Measurements from ENCODE around the gene HK2.

Gene HK2

GRCh38 chr2:74937221-74937880, 103.4 kb downstream of the HK2 start:
- DNase-seq (ENCODE audit: low read depth), result no peak
- no peak overlapping the region for H3K4me3 ChIP-seq (ENCODE audit: low read length)
- TF ChIP-seq CTCF (conservative IDR thresholded peaks at IDR 0.05; ENCODE audit: low read depth, low read length), result no peak

DNA sequence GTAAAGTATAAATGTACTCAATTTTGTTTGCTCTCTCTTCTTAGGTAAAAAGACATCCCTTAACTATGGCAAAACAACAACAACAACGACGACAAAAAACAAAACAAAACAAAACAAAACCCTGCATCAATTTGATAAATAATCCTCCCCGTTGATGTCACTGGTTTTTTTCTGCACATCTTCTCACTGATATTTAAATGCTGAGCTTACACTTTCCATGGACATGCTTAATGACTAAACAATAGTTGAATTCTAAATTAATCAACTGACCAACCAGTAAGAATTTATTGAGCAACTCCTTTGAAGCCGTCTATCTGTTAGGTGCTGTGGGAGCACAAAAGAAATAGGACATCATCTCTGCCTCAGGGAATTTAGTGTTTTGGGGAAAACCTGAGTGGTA, 104.3 kb downstream of the HK2 start:
- no peak for DNase-seq (ENCODE audit: low read depth)
- no peak overlapping the region for H3K4me3 ChIP-seq (ENCODE audit: low read length)
- no peak for TF ChIP-seq CTCF (conservative IDR thresholded peaks at IDR 0.05; ENCODE audit: low read depth, low read length)

DNA sequence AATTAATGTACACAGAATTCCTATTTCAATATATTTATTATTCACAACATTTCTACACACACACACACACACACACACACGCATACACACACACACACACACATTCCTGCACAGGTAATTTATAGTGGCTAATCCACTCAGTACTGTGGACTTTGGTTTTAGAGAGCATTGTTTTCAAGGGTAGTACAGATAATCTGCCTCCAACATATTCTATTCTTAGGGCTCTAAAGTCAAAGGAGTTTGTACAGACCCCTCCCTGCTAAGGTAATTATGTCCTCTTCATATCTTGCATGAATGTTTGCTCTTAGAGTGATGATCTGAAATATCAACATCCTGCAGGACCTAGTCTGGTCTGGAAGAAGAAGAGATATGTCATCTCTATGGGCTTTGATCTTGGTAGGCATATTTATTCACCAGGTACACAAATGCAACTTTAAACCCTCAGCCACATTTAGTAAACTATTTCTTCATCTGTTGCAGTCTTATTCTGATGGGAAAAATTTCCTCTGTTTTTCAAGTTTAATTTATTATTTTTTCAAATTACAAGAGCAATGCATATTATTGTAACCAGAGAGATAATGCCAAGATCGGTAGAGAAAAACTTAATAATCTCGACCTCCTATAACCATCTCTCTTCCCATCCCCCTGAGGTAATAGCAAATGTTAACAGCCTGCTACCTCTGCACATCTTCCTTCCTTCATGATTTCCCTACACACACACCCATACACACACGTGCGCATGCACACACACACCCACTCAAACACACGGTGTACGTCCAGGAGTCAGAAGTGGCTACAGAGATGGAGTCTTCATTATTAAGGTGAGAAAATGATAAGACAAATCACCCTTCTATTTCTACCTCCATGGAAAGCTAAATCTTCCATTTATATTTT, 106.2 kb downstream of the HK2 start:
- H3K4me3 ChIP-seq (ENCODE audit: low read length), result no peak overlapping the region

DNA sequence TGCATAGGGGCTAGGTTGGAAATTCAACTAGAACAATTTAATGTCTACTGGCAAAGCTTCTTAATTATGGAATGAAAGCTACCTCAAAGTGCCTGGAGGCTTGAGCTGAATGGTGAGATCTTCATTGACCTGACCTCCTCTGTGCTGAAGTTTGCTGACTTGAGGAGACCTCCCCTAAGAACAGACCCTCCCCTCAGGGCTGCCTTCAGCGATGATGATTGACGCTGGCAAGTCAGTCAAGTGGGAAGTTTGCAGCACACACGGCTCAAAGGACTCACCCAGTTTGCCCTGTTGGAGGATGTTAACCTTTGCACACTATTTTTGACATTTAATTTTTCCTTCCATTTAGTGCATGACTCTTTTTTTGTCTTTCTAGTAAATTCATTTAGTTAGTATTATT, 107.4 kb downstream of the HK2 start:
- no peak for DNase-seq (ENCODE audit: low read depth)
- TF ChIP-seq CTCF (conservative IDR thresholded peaks at IDR 0.05; ENCODE audit: low read depth, low read length), result no peak

More for the DNA sequence above, 106.2 kb downstream of the HK2 start:
- TF ChIP-seq CTCF (conservative IDR thresholded peaks at IDR 0.05; ENCODE audit: low read depth, low read length), result no peak
- no peak for DNase-seq (ENCODE audit: low read depth)

DNA sequence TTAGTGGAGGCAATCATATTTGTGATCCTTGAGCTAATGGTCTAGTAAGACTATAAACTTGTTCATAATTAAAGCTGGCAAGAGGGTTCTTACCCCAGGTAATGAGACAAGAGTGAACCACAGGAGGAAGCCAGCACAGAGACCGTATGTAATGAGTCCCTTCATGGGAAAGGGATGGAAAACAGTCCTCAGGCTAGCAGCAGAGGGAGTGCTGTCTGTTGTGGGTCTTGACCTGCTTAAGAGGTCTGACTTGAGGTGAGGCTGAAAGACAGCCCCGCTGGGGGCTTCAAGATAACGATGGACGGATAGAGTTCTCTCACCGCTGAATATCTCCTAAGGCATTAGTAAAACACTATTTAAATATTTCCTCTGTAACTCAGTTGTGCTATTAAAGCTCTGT, 108.3 kb downstream of the HK2 start:
- no peak overlapping the region for H3K4me3 ChIP-seq (ENCODE audit: low read length)
- TF ChIP-seq CTCF (conservative IDR thresholded peaks at IDR 0.05; ENCODE audit: low read depth, low read length), result no peak
- no peak for DNase-seq (ENCODE audit: low read depth)

More for the DNA sequence above, 107.4 kb downstream of the HK2 start:
- H3K4me3 ChIP-seq (ENCODE audit: low read length), result no peak overlapping the region

All from retinal pigment epithelial cell (primary cell).